Measurements from ENCODE around the gene ZNF408. TPM values are rescaled to one million over a fixed set of nuclear protein-coding genes. Genes with fewer than 3 reads are reported as not detected.

The ZNF408 gene
- total and polyA plus RNA-seq, 2 donors (not counting 3 experiments of a cell fraction or from before 2014, with no cell fraction given) = 7.8 to 10.9 TPM

DNA sequence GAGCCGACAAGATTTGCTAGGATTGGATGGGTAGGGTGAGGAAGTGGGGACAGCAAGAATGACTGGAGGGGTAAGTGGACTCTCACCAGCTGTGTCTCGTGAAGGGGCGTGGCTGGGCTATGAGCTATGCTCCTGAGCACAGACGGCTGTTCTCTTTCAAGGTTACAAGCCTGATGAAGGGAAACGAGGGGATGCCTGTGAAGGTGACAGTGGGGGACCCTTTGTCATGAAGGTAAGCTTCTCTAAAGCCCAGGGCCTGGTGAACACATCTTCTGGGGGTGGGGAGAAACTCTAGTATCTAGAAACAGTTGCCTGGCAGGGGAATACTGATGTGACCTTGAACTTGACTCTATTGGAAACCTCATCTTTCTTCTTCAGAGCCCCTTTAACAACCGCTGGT is 38.1 kb downstream of the ZNF408 start:
- dilution Hi-C loops (cut with MboI; ENCODE audit: extremely low pct_ligation_motif_present, low sequenced_read_pairs) = no loop called here
- no peak for FAIRE-seq
- H3K27ac ChIP-seq (ENCODE audit: insufficient read depth, low read depth, low read length) = no peak overlapping the region
- H3K79me2 ChIP-seq (ENCODE audit: control insufficient read depth, insufficient read depth, low read length) = no peaks in the 10 kb centered on the region
- intact Hi-C loops (cut with micrococcal nuclease) = no loop called here
- H3K27me3 ChIP-seq (ENCODE audit: control insufficient read depth in 2 of 2, insufficient read depth in 2 of 2, low read length in 2 of 2) = no peaks in the 10 kb centered on the region
- no peak for DNase-seq (ENCODE audit: low read depth, low spot score)
- H3K4me3 ChIP-seq (replicated peaks in 1 of 3; ENCODE audit: insufficient read depth in 1 of 3, low read depth in 1 of 3, low read length in 3 of 3) = no peak overlapping the region
- TF ChIP-seq MYC (IDR thresholded peaks at IDR 0.05; ENCODE audit: low read depth, low read length) = no peak
- no peak for TF ChIP-seq POLR2AphosphoS5 (IDR thresholded peaks at IDR 0.05; ENCODE audit: insufficient read depth, low read depth, low read length)
- no peak for TF ChIP-seq POLR2A (IDR thresholded peaks at IDR 0.05; ENCODE audit: low read depth, low read length)
- TF ChIP-seq, protein P1, sequence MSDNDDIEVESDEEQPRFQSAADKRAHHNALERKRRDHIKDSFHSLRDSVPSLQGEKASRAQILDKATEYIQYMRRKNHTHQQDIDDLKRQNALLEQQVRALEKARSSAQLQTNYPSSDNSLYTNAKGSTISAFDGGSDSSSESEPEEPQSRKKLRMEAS (IDR thresholded peaks at IDR 0.05; ENCODE audit: insufficient read depth, insufficient read length) = no peak
- no peak for TF ChIP-seq GATA2 (IDR thresholded peaks at IDR 0.05; ENCODE audit: insufficient read depth, insufficient read length, low read depth, low read length)
- no peak for TF ChIP-seq JUN (IDR thresholded peaks at IDR 0.05; ENCODE audit: borderline replicate concordance, insufficient read depth, insufficient read length, low read depth)
- no peak for TF ChIP-seq FOS (IDR thresholded peaks at IDR 0.05; ENCODE audit: borderline replicate concordance, insufficient read depth, low read length)
- TF ChIP-seq EZH2 (IDR thresholded peaks at IDR 0.05; ENCODE audit: borderline replicate concordance, low read depth, low read length, severe bottlenecking) = no peak
- TF ChIP-seq, protein P2, sequence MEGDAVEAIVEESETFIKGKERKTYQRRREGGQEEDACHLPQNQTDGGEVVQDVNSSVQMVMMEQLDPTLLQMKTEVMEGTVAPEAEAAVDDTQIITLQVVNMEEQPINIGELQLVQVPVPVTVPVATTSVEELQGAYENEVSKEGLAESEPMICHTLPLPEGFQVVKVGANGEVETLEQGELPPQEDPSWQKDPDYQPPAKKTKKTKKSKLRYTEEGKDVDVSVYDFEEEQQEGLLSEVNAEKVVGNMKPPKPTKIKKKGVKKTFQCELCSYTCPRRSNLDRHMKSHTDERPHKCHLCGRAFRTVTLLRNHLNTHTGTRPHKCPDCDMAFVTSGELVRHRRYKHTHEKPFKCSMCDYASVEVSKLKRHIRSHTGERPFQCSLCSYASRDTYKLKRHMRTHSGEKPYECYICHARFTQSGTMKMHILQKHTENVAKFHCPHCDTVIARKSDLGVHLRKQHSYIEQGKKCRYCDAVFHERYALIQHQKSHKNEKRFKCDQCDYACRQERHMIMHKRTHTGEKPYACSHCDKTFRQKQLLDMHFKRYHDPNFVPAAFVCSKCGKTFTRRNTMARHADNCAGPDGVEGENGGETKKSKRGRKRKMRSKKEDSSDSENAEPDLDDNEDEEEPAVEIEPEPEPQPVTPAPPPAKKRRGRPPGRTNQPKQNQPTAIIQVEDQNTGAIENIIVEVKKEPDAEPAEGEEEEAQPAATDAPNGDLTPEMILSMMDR (IDR thresholded peaks at IDR 0.05; ENCODE audit: extremely low read depth in 1 of 2, insufficient read depth in 1 of 2, low read depth in 1 of 2, low read length in 2 of 2) = no peak
- BruUV-seq (replicated peaks) = no TSS peak
- peaks cover 4% of the 10 kb centered on the region for H3K4me1 ChIP-seq (ENCODE audit: control insufficient read depth, extremely low read depth, insufficient read depth, low read length)
- no peaks in the 10 kb centered on the region for H4K20me1 ChIP-seq (replicated peaks; ENCODE audit: control insufficient read depth, extremely low read depth, insufficient read depth, low read length)
- H3K9me3 ChIP-seq (replicated peaks; ENCODE audit: control insufficient read depth, insufficient read depth, low read length) = no peaks in the 10 kb centered on the region
- H3K9me1 ChIP-seq (replicated peaks; ENCODE audit: control insufficient read depth, extremely low read depth, insufficient read depth, low read length) = no peaks in the 10 kb centered on the region
- peaks cover 13 to 19% of the 10 kb centered on the region in 2 experiments for H3K36me3 ChIP-seq (ENCODE audit: control insufficient read depth in 2 of 2, extremely low read depth in 1 of 2, insufficient read depth in 2 of 2, low read length in 2 of 2)
- H3K9ac ChIP-seq (replicated peaks; ENCODE audit: extremely low read depth, insufficient read depth, low read length) = no peak overlapping the region
- H3K4me2 ChIP-seq (ENCODE audit: insufficient read depth, low read length) = no peak overlapping the region
- ChIA-PET CTCF (interaction anchor here (1.0 to 1.2 kb wide), 2 partner anchors 14 to 19 kb away, joined by 3 read pairs; no protein-coding TSS in a partner anchor), POLR2A (no interaction called here)
- no peak overlapping the region for H2AFZ ChIP-seq (ENCODE audit: low read depth, low read length)

All from endothelial cell of umbilical vein (primary cell).